Erythroblast (primary cell): ENCODE measurements around the gene RAP1GAP2.

Source experiments
- GATA1 ChIP-seq: IDR thresholded peaks from 2 replicates; pipeline ENCODE4 v1.6.1; 2011; ENCODE audit warnings: low read depth, mild to moderate bottlenecking, control low read depth, low read length, moderate library complexity
- POLR2A ChIP-seq: IDR thresholded peaks from 2 replicates; pipeline ENCODE4 v1.6.1; 2011; ENCODE audit warnings: mild to moderate bottlenecking, low read length

DNA sequence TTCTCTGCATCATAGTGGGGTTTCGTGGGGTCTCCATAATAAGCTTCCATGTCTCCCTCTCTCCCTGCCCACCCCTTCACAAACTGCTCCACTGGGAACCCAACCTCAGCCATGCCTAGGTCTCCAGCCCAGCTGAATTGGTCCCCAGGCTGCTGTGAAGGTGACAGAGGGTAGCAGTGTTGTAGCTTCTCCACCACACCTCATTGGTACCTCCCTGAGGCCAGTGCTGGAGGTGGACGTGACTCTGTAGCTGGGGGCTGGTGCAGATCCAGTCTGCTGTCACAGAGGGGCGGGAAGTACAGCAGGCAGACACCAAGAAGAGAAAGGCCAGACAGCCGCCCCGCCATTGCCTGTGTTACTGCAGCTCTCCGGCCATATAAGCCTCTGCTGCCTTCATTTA is 185.1 kb downstream of the RAP1GAP2 start:
- no peak for TF ChIP-seq POLR2A
- TF ChIP-seq GATA1: no peak
